ENCODE measurements around the gene OXT. TPM values are rescaled to one million over a fixed set of nuclear protein-coding genes. Genes with fewer than 3 reads are reported as not detected.

The OXT gene
- total and polyA plus RNA-seq, 5 experiments from 2014 or later, result 0.53 to 2.6 (median 2.2) TPM

DNA sequence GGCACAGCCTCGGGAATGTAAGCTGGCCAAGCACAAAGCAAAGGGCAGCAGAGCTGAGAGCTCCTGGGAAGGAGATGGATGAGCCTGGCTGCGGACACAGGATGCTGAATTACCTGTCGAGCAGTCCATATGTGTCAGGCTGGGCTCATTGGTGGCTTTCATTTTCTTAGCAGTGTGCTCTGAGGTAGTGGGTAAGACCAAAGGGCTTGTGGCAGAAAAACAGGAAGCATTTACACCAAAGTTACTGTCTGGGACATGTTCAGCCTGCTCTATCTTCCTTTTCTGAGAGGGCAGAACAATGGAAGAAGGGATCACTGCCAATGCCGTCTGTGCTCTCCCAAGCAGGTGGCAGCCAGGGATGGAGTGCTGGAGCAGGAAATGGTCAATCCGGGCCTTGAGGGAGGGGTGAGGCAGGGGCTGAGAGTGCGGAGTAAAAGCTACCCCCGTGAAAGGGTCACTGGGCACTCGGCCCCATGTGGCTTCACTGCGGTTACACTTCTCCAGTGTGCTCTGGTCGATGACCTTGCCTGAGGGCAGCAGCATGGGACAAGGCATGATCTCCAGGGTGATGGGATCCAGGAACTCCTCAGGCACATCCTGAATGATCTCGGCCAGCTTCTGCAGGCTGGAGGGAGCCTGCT lies 50.0 kb downstream of the OXT start:
- ATAC-seq (peak; percentile 88 to 91), DNase-seq (peak in 8 of 10 donors; percentile 20 to 73 (median 54))
- Mint-ChIP-seq H3K4me3 (peak overlapping the region; percentile 60 to 89 (median 86)), H3K27me3 (no peaks in the 10 kb centered on the region), H3K4me1 (peaks cover 22 to 60% (median 39%) of the 10 kb centered on the region in 4 donors), H3K9me3 (peaks cover 0 to 5% (median 2%) of the 10 kb centered on the region in 9 donors), H3K27ac (peak overlapping the region; percentile 97 to 100 (median 99)), H3K36me3 (peaks cover 4 to 16% (median 11%) of the 10 kb centered on the region in 3 donors)
- POLR2A ChIA-PET, result interaction anchor here (0.6 to 4.3 kb wide), 12 partner anchors 8 to 102 kb away, joined by 3 to 38 read pairs (median 4); partner anchors contain the start of genes FASTKD5 and UBOX5

Other genes starting within 250 kb of the OXT start
- 100 to 1,000 TPM in 1 of 2 experiments, 10 to 100 TPM in 1; 89.5 to 101 TPM for gene PCED1A, start 231.0 kb upstream of the OXT start, total RNA-seq
- 10 to 100 TPM; 21.9 to 29.6 (median 23.6) TPM for gene PCED1A, start 231.0 kb upstream of the OXT start, polyA plus RNA-seq
- 10 to 100 TPM; 57.6 to 57.8 TPM for gene VPS16, start 230.9 kb upstream of the OXT start, total RNA-seq
- 10 to 100 TPM; 34.6 to 40.6 (median 39.3) TPM for gene VPS16, start 230.9 kb upstream of the OXT start, polyA plus RNA-seq
- gene PTPRA, start 198.1 kb upstream of the OXT start, total RNA-seq, result 100 to 1,000 TPM in 1 of 2 experiments, 10 to 100 TPM in 1; 90.1 to 106 TPM
- gene PTPRA, start 198.1 kb upstream of the OXT start, polyA plus RNA-seq, result 10 to 100 TPM; 24.6 to 51.4 (median 30.8) TPM
- gene GNRH2, start 28.0 kb upstream of the OXT start, total RNA-seq, result 1 to 10 TPM; 1.5 to 1.9 TPM
- not detected for gene GNRH2, start 28.0 kb upstream of the OXT start, polyA plus RNA-seq
- 10 to 100 TPM; 27.6 to 28.4 TPM for gene MRPS26, start 25.6 kb upstream of the OXT start, total RNA-seq
- gene MRPS26, start 25.6 kb upstream of the OXT start, polyA plus RNA-seq, result 10 to 100 TPM; 59.2 to 81.8 (median 75.6) TPM
- gene AVP, start 13.1 kb downstream of the OXT start, total RNA-seq, result not detected
- gene AVP, start 13.1 kb downstream of the OXT start, polyA plus RNA-seq, result not detected
- gene FASTKD5, start 88.2 kb downstream of the OXT start, total RNA-seq, result 10 to 100 TPM; 37.1 to 38.0 TPM
- 10 to 100 TPM; 10.7 to 18.1 (median 17.5) TPM for gene FASTKD5, start 88.2 kb downstream of the OXT start, polyA plus RNA-seq
- 10 to 100 TPM; 15.7 to 15.8 TPM for gene UBOX5, start 88.2 kb downstream of the OXT start, total RNA-seq
- gene UBOX5, start 88.2 kb downstream of the OXT start, polyA plus RNA-seq, result 1 to 10 TPM; 4.5 to 8.6 (median 7.0) TPM
- gene LZTS3, start 101.9 kb downstream of the OXT start, total RNA-seq, result 10 to 100 TPM; 25.5 to 26.6 TPM
- 1 to 10 TPM; 2.0 to 3.8 (median 3.7) TPM for gene LZTS3, start 101.9 kb downstream of the OXT start, polyA plus RNA-seq
- gene DDRGK1, start 133.1 kb downstream of the OXT start, total RNA-seq, result 10 to 100 TPM; 55.8 to 57.4 TPM
- 10 to 100 TPM; 39.7 to 50.5 (median 44.1) TPM for gene DDRGK1, start 133.1 kb downstream of the OXT start, polyA plus RNA-seq
- gene ITPA, start 137.9 kb downstream of the OXT start, total RNA-seq, result 10 to 100 TPM; 51.7 to 57.6 TPM
- 10 to 100 TPM; 46.2 to 72.9 (median 56.9) TPM for gene ITPA, start 137.9 kb downstream of the OXT start, polyA plus RNA-seq
- 1 to 10 TPM; 1.3 to 2.1 TPM for gene SLC4A11, start 167.6 kb downstream of the OXT start, total RNA-seq
- gene SLC4A11, start 167.6 kb downstream of the OXT start, polyA plus RNA-seq, result not detected

All from naive thymus-derived CD8-positive, alpha-beta T cell (primary cell).